GM21619 (cell line): ENCODE measurements around the gene TSHZ2.
"Not testable (repeated sequence)": the region's sequence is repeated elsewhere in the genome, so short reads cannot be mapped to it uniquely, and the experiment has no call there.

Source experiments
- ATAC-seq: cut with Tn5 transposase; IDR thresholded peaks from one replicate; pipeline ENCODE4 v1.9.1; 2021; ENCODE audit not compliant: unreplicated experiment

The TSHZ2 gene

DNA sequence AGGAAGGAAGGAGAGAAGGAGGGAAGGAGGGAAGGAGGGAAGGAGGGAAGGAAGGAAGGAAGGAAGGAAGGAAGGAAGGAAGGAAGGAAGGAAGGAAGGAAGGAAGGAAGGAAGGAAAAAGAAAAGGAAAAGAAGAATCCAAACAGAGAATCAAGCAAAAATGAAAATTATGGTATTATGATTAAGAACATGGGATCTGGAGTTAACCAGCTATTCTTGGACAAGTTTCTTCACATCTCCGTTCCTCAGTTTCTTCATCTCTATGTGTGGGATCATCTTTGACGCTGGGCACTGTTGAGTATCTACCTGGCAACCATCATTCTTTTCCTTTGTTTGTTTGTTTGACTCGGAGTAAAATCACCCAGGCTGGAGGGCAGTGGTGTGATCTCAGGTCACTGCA is 549.9 kb downstream of the TSHZ2 start:
- ATAC-seq = no peak

GRCh38 chr20:53522696-53523095 is 550.5 kb downstream of the TSHZ2 start:
- ATAC-seq = no peak

DNA sequence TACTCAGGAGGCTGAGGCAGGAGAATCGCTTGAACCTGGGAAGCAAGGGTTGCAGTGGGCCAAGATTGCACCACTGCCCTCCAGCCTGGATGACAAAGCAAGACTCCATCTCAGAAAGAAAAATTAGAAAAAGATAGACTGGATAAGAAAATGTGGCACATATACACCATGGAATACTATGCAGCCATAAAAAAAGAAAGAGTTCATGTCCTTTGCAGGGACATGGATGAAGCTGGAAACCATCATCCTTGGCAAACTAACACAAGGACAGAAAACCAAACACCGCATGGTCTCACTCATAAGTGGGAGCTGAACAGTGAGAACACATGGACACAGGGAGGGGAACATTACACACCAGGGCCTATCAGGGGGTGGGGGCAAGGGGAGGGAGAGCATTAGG is 551.5 kb downstream of the TSHZ2 start:
- not testable (repeated sequence) for ATAC-seq

DNA sequence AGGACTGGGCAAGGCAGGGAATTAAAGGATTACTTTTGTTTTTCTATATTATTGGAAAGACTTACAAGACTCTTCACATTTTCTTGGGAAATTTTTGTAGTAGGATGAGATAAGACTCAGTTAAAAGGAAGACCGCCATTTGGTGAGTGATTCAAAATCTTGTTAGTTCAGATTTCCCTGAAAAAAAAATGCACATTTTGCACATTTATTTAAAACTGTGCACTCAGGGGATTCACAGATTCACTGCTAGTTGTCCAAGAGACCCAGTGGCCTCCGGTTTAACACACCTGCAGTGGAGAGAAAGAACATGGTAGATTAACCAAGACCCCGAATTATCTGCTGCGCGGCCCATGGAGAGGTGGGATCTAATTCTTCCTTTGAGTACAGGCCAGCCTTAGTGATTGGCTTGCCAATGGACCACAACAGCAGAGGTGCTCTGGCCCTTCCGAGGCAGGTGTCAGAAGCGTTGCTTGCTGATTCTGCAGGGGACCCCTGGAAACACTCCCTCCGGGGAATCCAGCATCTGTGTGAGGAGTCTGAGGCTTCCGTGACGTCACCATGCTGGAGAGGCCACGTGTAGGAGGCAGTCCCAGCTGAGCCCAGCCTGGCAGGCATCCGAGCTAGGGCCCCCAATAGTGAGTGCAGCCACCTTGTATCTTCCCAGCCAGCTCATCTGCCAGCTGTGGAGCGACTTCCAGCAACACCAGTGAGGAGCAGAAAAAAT is 552.6 kb downstream of the TSHZ2 start:
- no peak for ATAC-seq

DNA sequence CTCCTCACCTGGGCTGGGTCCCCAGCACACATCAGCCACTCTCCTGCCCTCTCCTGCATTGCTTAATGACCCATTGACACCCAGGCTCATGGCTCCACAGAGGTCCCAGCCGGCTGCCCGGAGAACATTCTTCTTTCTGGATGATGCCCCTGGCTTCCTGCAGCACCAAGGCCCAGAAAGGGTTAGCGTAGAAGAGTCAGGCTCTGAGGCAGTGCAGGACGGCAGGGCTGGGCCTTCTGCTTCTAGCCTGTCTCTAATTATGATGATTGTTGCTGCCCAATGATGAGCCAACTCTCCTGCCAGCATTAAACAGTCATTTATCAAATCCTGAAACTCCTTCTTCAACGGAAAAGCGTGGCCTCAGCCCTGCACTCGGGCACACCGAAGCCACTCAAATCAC is 555.0 kb downstream of the TSHZ2 start:
- ATAC-seq = no peak

DNA sequence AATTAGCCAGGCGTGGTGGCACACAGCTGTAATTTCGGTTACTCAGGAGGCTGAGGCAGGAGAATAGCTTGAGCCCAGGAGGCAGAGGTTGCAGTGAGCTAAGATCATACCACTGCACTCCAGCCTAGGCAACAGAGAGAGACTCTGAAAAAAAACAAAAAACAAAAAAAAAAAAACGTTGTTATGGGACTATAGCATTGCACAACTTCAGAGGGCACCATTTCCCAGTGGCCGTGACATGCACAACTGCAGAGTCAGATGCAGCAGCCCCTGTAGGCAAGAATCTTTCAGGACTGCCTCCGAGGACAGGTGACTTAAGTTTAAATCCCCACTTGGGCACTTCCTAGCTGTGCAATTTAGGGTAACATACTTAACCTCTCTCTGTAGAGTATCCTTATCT is 557.5 kb downstream of the TSHZ2 start:
- no peak for ATAC-seq

DNA sequence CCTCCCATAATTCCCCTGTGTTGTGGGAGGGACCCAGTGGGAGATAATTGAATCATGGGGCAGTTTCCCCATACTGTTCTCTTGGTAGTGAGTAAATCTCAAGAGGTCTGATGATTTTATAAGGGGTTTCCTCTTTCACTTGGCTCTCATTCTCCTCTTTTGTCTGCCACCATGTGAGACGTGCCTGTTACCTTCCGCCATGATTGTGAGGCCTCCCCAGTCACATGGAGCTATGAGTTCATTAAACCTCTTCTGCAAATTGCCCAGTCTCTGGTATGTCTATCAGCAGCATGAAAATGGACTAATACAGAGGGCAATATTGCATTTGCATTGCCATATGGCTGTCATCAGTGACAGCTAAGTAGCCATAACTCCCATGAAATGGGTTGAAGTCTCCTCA is 558.3 kb downstream of the TSHZ2 start:
- no peak for ATAC-seq

DNA sequence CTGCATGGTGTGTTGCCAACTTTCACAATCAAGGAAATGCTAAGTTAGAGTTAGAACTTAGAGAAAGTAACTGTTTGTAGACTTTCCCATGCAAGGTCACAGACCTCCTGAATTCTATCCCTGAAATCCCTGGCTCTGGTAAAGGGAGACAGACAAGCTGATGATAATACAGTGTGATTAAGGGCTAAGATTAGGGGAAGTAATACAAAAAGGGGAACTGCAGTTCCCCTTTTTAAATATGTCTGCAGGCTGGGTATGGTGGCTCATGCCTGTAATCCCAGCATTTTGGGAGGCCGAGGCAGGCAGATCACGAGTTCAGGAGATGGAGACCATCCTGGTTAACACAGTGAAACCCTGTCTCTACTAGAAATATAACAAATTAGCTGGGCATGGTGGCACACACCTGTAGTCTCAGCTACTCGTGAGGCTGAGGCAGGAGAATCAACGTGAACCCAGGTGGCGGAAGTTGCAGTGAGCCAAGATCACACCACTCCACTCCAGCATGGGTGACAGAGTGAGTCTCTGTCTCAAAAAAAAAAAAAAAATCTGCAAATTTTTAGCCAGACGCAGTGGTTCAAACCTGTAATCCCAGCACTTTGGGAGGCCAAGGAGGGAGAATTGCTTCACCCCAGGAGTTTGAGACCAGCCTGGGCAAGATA is 560.6 kb downstream of the TSHZ2 start:
- not testable (repeated sequence) for ATAC-seq

- no peak for ATAC-seq
These were observed 561.3 kb downstream of the TSHZ2 start for GRCh38 chr20:53533500-53533899.

DNA sequence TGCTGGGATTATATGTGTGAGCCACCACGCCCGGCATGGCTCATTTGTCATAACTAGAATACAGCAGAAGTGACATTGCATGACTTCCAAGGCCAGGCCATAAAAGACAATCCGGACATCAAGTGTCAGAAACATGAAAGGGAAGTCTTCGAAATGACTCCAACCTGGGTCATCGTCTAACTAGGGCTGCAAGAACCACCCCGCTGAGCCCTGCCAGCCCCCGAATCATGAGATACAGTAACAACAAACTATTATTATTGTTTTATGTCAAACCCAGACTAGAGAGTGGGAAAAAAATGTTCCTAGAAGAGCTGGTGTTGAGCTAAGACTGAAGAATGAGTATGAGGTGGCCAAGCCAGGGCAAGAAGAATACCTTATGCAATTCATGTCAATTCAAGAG is 561.9 kb downstream of the TSHZ2 start:
- ATAC-seq = no peak

DNA sequence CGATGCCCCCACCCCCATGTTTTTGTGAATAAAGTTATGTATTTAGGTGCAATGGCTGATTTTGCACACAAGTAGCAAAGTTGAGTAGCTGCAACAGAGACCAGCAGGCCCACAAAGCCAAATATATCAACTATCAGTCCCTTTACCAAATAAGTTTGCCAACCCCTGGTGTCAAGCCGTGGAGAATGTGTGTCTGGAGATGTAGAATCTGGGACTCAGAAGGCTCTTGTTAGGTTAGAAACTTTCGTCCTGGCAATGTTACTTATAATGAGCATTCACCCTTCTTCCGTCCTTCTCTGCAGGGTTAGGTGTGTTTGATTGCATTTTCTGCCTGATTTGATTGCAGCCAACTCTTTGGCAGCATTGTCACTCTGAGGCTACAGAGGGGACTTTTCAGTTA is 563.7 kb downstream of the TSHZ2 start:
- no peak for ATAC-seq

- ATAC-seq = not testable (repeated sequence)
These were observed 564.2 kb downstream of the TSHZ2 start for GRCh38 chr20:53536382-53536781.

DNA sequence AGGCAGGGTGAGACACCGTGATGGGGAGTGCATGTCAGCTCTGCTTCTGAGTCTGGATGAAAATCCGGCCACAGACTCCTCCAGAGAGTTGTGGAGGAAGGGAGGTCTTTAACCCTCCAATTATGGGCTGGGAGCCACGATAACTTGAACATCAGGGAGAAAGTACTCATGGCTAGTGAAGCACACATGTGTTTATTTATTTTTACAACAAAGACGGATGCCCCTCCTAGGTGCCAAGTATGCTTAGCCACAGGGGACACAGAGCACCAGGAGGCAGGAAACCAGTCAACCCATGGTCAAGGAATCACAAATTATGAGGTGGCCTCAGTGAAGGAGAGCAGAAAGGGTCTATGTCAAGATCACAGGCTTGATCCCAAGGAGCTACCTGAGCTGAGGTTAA is 567.4 kb downstream of the TSHZ2 start:
- ATAC-seq = no peak
